ENCODE measurements around the gene PDE8B.

PDE8B gene

GRCh38 chr5:77186652-77187370, 23.7 kb upstream of the PDE8B start:
- no peak for DNase-seq (ENCODE audit: low read depth in 2 of 2, low spot score in 1 of 2)

GRCh38 chr5:77189421-77189820, 21.1 kb upstream of the PDE8B start:
- no peak for DNase-seq (ENCODE audit: low read depth in 2 of 2, low spot score in 1 of 2)

DNA sequence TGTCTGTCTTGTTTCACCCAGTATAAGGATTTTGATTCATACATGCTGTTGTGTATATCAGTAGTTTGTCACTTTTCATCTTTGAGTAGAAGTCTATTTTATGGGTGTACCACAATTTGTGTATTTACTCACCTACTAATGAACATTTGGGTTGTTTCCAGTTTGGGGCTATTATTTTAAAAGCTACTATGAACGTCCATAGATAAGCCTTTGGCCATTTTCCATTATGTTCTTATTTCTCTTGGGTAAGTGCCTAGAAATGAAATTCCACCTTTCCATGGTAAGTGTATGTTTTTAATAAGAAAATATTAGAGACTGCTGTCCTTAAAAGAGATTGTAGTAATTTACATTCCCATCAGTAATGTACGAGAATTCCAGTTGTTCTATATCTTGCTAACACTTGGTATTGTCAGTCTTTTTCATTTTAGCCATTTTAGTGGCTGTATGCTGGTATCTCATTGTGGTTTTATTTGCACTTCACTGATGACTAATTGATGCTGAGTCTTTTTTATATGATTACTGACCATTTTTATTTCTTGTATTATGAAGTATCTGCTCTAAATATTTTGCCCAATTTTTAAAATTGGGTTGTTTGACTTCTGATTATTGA, 17.9 kb upstream of the PDE8B start:
- no peak for DNase-seq (ENCODE audit: low read depth in 2 of 2, low spot score in 1 of 2)

DNA sequence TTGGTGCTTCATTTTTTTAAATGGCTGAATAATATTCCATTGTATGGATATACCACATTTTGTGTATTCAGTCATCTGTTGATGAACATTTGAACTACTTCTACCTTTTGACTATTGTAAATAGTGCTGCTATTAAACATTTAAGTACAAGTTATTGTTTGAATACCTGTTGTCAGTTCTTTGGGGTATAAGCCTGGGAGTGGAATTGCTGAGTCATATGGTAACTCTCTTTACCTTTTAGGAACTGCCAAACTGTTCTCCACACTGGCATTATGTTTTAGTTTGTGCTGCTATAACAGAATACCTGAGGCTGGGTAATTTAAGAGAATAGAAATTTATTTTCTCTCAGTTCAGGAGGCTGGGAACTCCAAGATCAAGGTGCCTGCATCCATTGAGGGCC, 15.7 kb upstream of the PDE8B start:
- no peak for DNase-seq (ENCODE audit: low read depth in 2 of 2, low spot score in 1 of 2)

GRCh38 chr5:77197840-77198554, 12.5 kb upstream of the PDE8B start:
- DNase-seq (ENCODE audit: low read depth in 2 of 2, low spot score in 1 of 2): no peak

- no peak for DNase-seq (ENCODE audit: low read depth in 2 of 2, low spot score in 1 of 2)
These were observed 9.8 kb upstream of the PDE8B start for GRCh38 chr5:77200663-77201062.

- DNase-seq (ENCODE audit: low read depth in 2 of 2, low spot score in 1 of 2): no peak
These were observed 8.3 kb upstream of the PDE8B start for GRCh38 chr5:77202145-77202544.

GRCh38 chr5:77204967-77205366, 5.5 kb upstream of the PDE8B start:
- DNase-seq (ENCODE audit: low read depth in 2 of 2, low spot score in 1 of 2): no peak

DNA sequence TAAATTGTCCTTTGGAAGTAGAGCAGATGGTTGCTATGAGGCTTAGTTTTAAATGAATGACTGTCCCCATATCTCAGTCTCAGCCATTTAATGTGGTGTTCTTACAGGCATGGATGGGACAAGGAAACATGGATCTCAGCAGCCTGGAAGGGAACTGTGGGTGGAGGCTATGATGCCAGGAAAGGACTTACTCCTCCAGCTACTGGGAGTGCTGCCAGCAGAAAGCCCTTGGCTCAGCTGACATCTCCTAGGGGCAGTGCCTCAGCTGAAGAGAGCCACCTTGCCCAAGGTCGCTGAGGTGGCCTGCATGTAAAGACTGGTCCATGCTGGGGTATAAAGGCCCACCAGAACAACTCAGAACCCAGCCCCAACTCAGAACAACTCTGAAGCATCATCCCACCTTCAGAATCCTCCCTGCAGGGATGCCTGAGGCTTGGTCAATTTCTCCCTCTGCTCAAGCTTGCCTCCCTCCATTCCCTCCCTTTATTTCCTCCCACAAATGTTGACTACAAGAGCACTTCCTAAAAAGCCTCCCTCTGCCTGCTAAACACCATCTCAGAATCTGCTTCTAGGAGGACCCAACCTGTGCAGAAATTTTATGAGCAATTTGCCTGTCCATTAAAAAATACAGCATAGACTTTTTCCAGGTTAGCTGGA, 1.8 kb upstream of the PDE8B start:
- no peak for DNase-seq (ENCODE audit: low read depth in 2 of 2, low spot score in 1 of 2)

- DNase-seq (ENCODE audit: low read depth in 2 of 2, low spot score in 1 of 2): no peak
These were observed 887 bp upstream of the PDE8B start for GRCh38 chr5:77209495-77210090.

DNA sequence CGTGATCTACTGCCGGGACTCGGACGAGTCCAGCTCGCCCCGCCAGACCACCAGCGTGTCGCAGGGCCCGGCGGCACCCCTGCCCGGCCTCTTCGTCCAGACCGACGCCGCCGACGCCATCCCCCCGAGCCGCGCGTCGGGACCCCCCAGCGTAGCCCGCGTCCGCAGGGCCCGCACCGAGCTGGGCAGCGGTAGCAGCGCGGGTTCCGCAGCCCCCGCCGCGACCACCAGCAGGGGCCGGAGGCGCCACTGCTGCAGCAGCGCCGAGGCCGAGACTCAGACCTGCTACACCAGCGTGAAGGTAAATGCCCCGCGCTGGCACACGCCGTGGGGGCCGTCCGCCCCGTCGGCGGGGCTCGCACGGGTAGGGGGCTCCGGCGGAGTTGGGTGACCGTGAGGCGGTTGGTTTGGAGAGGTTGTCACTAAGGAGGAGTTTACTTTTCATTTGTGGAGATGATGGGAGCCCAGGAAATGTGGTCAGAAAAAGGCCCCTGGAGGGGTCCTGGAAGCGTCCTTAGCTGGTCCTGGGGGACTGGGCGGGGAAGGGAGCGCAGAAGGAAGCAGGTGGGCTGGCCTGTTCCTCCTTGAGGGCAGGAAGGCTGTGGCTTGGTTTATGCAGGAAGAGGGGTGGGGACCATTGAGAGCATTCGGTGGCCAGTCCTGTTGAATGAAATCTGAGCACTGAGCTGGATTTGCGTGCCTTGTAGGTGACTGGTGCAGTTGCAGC, 647 bp downstream of the PDE8B start:
- DNase-seq (ENCODE audit: low read depth in 2 of 2, low spot score in 1 of 2): no peak

- no peak for DNase-seq (ENCODE audit: low read depth in 2 of 2, low spot score in 1 of 2)
These were observed 1.2 kb downstream of the PDE8B start for GRCh38 chr5:77211691-77212047.

DNA sequence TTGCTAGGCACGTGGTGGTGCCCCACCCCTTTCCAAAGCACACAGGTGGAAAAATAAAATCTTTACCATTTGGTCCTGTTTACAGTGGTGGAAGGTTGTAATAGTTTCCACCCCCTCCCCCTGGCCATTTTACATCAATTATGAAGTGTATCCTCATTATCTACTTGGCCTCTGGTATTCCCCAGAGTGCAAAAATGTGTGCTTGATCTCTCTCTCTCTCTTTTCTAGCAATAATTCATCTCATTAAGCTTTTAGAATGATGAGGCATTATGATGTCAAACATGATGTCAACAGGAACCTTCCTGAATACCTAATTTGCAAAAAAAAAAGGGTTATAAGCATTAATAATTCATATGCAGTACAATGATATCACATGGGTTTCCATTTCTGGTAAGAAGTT, 3.1 kb downstream of the PDE8B start:
- DNase-seq (ENCODE audit: low read depth in 2 of 2, low spot score in 1 of 2): no peak

- no peak for DNase-seq (ENCODE audit: low read depth in 2 of 2, low spot score in 1 of 2)
These were observed 3.7 kb downstream of the PDE8B start for GRCh38 chr5:77214151-77214550.

DNA sequence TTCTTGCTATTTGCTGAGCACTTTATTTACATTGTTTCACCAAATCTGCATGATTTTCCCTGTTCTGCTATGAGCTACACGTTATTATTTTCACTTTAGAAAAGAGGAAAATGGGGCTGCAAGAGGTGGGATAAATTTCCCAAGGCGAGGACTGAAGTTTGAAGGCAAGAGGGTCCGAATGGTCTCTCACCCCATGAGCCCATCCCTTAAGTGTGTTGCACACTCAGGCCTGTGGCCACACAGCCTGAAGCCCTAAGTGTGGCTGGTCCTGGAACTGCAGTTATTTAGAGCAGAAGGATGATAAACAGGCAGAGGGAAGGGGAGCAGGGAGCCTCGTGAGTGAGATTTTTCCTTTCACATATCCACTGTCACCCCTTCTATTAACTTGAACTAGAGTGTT, 7.8 kb downstream of the PDE8B start:
- DNase-seq (ENCODE audit: low read depth in 2 of 2, low spot score in 1 of 2): no peak

GRCh38 chr5:77221115-77221514, 10.6 kb downstream of the PDE8B start:
- no peak for DNase-seq (ENCODE audit: low read depth in 2 of 2, low spot score in 1 of 2)

DNA sequence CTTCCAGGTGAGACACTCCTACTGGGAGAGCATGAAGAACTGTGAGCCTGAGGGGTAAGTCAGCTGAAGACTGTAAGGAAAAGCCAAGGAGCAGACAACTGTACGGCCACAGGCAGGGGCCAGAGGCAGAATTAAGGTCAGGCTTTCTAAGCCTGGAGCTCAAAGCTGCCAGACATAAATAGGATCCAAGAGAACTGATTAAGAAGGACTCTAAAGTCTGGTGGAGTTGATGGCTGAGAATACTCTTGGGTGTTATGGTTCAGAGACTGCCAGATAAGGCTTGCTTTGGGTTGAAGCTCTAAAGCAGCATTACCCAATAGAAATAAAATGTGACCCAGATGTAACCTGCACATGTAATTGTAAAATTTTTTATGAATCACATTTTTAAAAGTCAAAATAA, 12.2 kb downstream of the PDE8B start:
- no peak for DNase-seq (ENCODE audit: low read depth in 2 of 2, low spot score in 1 of 2)

DNA sequence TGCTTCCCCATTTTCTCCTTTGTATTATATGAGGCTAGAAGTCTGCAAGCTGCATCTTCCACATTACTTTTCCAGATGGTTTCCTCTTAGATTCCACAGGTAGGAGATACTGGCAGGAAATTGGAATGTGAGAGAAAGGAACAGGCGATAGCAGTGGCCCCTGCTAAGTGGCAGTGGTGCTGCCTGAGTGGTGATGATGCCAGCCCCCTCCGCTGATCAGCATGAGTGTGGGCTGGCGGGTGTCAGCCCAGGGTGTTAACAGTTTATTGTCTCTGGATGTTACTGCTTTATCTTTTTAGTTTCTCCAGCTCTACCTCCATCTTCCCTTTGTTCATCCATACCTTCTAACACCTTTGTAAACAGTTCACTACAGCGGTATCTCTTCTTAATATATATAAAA, 13.2 kb downstream of the PDE8B start:
- no peak for DNase-seq (ENCODE audit: low read depth in 2 of 2, low spot score in 1 of 2)

- no peak for DNase-seq (ENCODE audit: low read depth in 2 of 2, low spot score in 1 of 2)
These were observed 14.3 kb downstream of the PDE8B start for GRCh38 chr5:77224672-77225355.

DNA sequence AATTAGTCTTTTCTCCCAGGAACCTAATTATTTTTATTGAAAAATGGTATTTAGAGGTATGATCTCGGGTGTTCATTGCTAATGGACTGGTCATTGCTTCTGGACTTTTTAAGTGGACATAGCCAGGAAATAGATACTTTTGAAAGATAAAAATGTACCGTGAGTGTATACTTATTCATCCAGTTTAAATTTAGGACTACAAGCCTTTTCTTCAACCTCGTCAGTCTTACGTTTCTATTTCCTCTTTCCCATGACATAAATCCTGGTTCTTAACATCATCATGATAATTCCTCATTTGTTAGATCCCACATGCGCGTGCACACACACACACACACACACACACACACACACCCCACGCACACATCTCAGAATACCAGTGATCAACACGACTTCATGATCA, 15.1 kb downstream of the PDE8B start:
- DNase-seq (ENCODE audit: low read depth in 2 of 2, low spot score in 1 of 2): no peak
